WERI-Rb-1 (cell line): ENCODE results near the gene TANC1.

Experiments used
- DNase-seq: peaks from one replicate; pipeline ENCODE4 v3.0.0-alpha.2; 2020
- H3K27ac ChIP-seq: fragments of 250-450 bp; sonication (Bioruptor Pico); 2 replicates; pipeline ENCODE4 v1.5.1; 2020; ENCODE audit warnings: mild to moderate bottlenecking, moderate library complexity
- H3K27me3 ChIP-seq: fragments of 250-450 bp; sonication (Bioruptor Pico); 2 replicates; pipeline ENCODE4 v1.5.1; 2021; ENCODE audit warnings: mild to moderate bottlenecking, low read depth, moderate library complexity; ENCODE audit not compliant: insufficient read depth, severe bottlenecking
- H3K36me3 ChIP-seq: fragments of 250-450 bp; sonication (Bioruptor Pico); 2 replicates; pipeline ENCODE4 v1.5.1; 2020; ENCODE audit warnings: mild to moderate bottlenecking, moderate library complexity
- H3K4me3 ChIP-seq: 2 replicates; pipeline ENCODE4 v1.5.1; 2011; ENCODE audit warnings: low read depth, mild to moderate bottlenecking, control low read depth, low read length
- H3K9me3 ChIP-seq: fragments of 250-450 bp; sonication (Bioruptor Pico); 2 replicates; pipeline ENCODE4 v1.5.1; 2021; ENCODE audit warnings: mild to moderate bottlenecking, moderate library complexity; ENCODE audit not compliant: severe bottlenecking
- CTCF ChIP-seq: IDR thresholded peaks from 2 replicates; pipeline ENCODE4 v1.5.1; 2011; ENCODE audit warnings: low read depth, mild to moderate bottlenecking, control low read depth, inconsistent platforms, low read length

TANC1 gene

DNA sequence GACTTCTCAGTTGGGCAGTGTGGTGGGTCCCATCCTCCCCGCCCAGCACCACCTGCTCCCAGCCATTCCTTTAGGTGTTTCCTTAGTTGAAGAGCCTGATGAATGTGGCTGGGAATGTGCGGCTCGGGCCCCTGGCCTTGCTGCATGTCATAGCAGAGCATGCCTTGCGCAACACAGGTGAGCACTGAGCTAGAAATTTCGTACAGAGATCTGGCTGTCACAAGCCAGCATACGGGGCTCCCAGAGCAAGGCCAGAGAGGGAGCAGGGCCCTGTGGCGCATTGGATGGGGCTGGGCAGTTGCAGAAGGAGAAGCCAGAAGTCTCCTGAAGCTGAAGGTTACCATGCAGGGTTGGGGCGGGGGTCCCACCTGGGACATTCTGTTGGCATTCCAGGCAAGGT lies 188.4 kb downstream of the TANC1 start:
- H3K4me3 ChIP-seq, result no peak overlapping the region
- no peak for DNase-seq
- H3K27me3 ChIP-seq, result no peaks in the 10 kb centered on the region
- peaks cover 7% of the 10 kb centered on the region for H3K36me3 ChIP-seq
- TF ChIP-seq CTCF, result no peak
- no peak overlapping the region for H3K27ac ChIP-seq
- H3K9me3 ChIP-seq, result no peaks in the 10 kb centered on the region

- Histone ChIP-seq H3K4me3 (no peak overlapping the region), H3K27ac (no peak overlapping the region), H3K36me3 (peaks cover 7% of the 10 kb centered on the region; the same call in 1 of the 2 replicates), H3K27me3 (no peaks in the 10 kb centered on the region), H3K9me3 (no peaks in the 10 kb centered on the region)
- no peak for DNase-seq
- TF ChIP-seq CTCF, result no peak
These were observed 189.1 kb downstream of the TANC1 start for GRCh38 chr2:159157361-159158209.

DNA sequence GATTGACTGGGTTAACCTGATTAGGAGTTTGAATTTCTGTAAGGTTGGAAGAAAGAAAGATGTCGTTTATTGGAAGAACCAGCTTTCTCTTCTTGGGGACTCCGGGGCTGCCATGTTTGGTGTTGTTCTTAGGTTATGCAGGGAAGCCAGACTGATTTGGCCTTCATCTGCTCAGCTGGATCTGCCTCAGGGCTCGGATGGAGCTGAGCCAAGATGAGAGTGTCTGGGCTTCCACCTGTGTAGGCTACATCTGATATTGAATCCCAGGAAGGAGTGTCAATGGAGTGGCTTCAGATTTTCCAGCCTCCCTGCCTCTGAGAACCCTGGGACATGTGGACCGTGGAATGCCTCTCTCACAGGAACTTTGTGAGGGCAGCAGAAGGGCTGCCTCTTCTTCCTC lies 192.0 kb downstream of the TANC1 start:
- TF ChIP-seq CTCF, result no peak
- Histone ChIP-seq H3K36me3 (peaks cover 2% of the 10 kb centered on the region; the same call in 1 of the 2 replicates), H3K27me3 (no peaks in the 10 kb centered on the region), H3K27ac (no peak overlapping the region), H3K9me3 (no peaks in the 10 kb centered on the region), H3K4me3 (no peak overlapping the region)
- no peak for DNase-seq

GRCh38 chr2:159160954-159161353 lies 192.5 kb downstream of the TANC1 start:
- H3K4me3 ChIP-seq, result no peak overlapping the region
- no peaks in the 10 kb centered on the region for H3K9me3 ChIP-seq
- H3K36me3 ChIP-seq, result peaks cover 3% of the 10 kb centered on the region
- H3K27ac ChIP-seq, result no peak overlapping the region
- H3K27me3 ChIP-seq, result no peaks in the 10 kb centered on the region
- TF ChIP-seq CTCF, result no peak
- DNase-seq, result no peak

GRCh38 chr2:159163930-159164329 lies 195.5 kb downstream of the TANC1 start:
- Histone ChIP-seq H3K4me3 (no peak overlapping the region), H3K27me3 (no peaks in the 10 kb centered on the region), H3K9me3 (peaks cover 5% of the 10 kb centered on the region), H3K36me3 (peaks cover 13% of the 10 kb centered on the region), H3K27ac (no peak overlapping the region)
- no peak for TF ChIP-seq CTCF
- no peak for DNase-seq
